SK-N-MC (cell line): ENCODE measurements around the gene LCE7A.

ENCODE experiments used
- DNase-seq: peaks from one replicate; pipeline ENCODE4 v3.0.0-alpha.2; 2011; ENCODE audit warnings: low read depth, low spot score
- H3K27ac ChIP-seq: fragments of 200-600 bp; sonication (generic); 2 replicates; pipeline ENCODE4 v1.5.1; 2016; ENCODE audit warnings: mixed run types
- H3K36me3 ChIP-seq: fragments of 200-600 bp; sonication (generic); 2 replicates; pipeline ENCODE4 v1.6.1; 2017; ENCODE audit warnings: antibody characterized with exemption, low read length, mixed read lengths; ENCODE audit not compliant: insufficient read depth
- H3K4me3 ChIP-seq: fragments of 200-600 bp; sonication (generic); 2 replicates; pipeline ENCODE4 v1.5.1; 2016
- H3K9ac ChIP-seq: fragments of 200-600 bp; sonication (generic); 2 replicates; pipeline ENCODE4 v1.8.0; 2017; ENCODE audit warnings: mixed run types, mixed read lengths; ENCODE audit not compliant: insufficient read length
- H3K9me3 ChIP-seq: fragments of 200-600 bp; sonication (generic); 2 replicates; pipeline ENCODE4 v1.6.1; 2017; ENCODE audit warnings: low read depth, mild to moderate bottlenecking, antibody characterized with exemption, low read length, moderate library complexity, mixed read lengths
- EZH2 ChIP-seq: fragments of 200-600 bp; sonication (generic); IDR thresholded peaks from one replicate; pipeline ENCODE4 v1.6.1; 2017; ENCODE audit warnings: antibody characterized with exemption
- FOXP2 ChIP-seq: optimal IDR thresholded peaks from 2 replicates; pipeline ENCODE3; 2011; ENCODE audit warnings: mild to moderate bottlenecking, moderate library complexity; ENCODE audit not compliant: insufficient read depth; ENCODE audit errors: extremely low read length, control extremely low read depth
- POLR2AphosphoS5 ChIP-seq: IDR thresholded peaks from 2 replicates; pipeline ENCODE4 v1.6.1; 2012; ENCODE audit warnings: mild to moderate bottlenecking, low read depth, low read length, borderline replicate concordance

Gene LCE7A

DNA sequence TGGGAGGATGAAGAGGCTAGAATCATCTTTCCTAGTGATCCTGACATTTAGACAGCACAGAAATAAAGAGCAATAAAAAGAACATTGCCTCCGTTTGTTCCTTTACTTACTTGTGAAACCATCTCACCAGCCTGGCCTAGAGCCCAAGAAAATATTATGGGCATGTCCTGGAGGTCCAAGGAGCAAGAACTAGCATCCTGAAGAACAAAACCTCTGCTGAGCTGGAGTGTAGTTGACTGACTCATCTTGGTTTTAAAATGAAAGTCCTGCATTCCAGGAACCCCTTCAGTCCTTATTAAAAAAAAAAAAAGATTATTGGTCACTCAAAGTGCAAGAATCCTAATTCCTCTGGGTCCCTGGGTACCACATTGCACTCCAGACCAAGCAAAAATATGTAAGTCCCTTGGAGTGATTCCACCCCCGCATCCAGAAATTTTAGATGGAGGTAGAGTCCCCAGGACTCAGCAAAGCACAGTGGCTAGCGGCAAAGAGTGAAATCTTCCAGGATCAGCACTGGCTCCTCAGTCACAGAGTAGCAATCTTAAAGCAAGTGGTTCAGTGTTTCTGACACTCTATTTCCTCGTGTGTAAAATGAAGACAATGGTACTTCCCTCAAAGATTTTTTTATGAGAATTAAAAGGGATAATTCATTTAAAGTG lies 25.3 kb downstream of the LCE7A start:
- H3K9ac ChIP-seq = no peak overlapping the region
- TF ChIP-seq POLR2AphosphoS5 (no peak), FOXP2 (no peak), EZH2 (no peak)
- no peak for DNase-seq
- no peak overlapping the region for H3K27ac ChIP-seq
- H3K4me3 ChIP-seq = no peak overlapping the region
- no peaks in the 10 kb centered on the region for H3K9me3 ChIP-seq
- no peaks in the 10 kb centered on the region for H3K36me3 ChIP-seq

- DNase-seq = no peak
- Histone ChIP-seq H3K27ac (no peak overlapping the region), H3K9me3 (no peaks in the 10 kb centered on the region), H3K9ac (no peak overlapping the region), H3K4me3 (no peak overlapping the region), H3K36me3 (no peaks in the 10 kb centered on the region)
- TF ChIP-seq EZH2 (no peak), POLR2AphosphoS5 (no peak), FOXP2 (no peak)
Measured at GRCh38 chr1:152886085-152886484, 26.3 kb downstream of the LCE7A start.

- no peak overlapping the region for H3K4me3 ChIP-seq
- no peak overlapping the region for H3K27ac ChIP-seq
- TF ChIP-seq FOXP2 (no peak), POLR2AphosphoS5 (no peak), EZH2 (no peak)
- no peaks in the 10 kb centered on the region for H3K9me3 ChIP-seq
- no peak for DNase-seq
- H3K36me3 ChIP-seq = no peaks in the 10 kb centered on the region
- no peak overlapping the region for H3K9ac ChIP-seq
Measured at GRCh38 chr1:152886758-152887409, 27.1 kb downstream of the LCE7A start.

- no peaks in the 10 kb centered on the region for H3K9me3 ChIP-seq
- DNase-seq = no peak
- TF ChIP-seq POLR2AphosphoS5 (no peak), FOXP2 (no peak), EZH2 (no peak)
- H3K4me3 ChIP-seq = no peak overlapping the region
- no peaks in the 10 kb centered on the region for H3K36me3 ChIP-seq
- no peak overlapping the region for H3K27ac ChIP-seq
- no peak overlapping the region for H3K9ac ChIP-seq
Measured at GRCh38 chr1:152888126-152888525, 28.3 kb downstream of the LCE7A start.

DNA sequence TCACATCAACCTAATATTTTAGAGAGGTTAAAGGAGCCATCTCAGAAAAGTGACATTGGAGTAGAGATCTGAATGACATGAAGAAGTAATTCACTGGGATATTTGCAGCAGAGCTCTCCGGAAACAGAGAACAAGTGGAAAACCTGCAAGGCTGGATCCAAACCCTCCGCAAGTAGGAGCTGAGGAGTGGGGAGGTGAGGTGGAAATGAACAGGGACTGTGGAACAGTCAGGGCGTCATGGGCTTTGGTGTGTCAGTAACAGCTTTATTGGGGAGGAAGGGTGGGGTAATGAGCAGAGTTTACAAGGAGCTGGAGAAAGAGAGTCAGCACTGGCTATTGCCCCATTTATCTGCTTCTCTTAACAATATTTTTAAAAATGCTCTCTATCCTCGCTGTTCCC lies 39.2 kb downstream of the LCE7A start:
- DNase-seq = no peak
- no peaks in the 10 kb centered on the region for H3K36me3 ChIP-seq
- no peak for TF ChIP-seq FOXP2
- TF ChIP-seq POLR2AphosphoS5 = no peak
- TF ChIP-seq EZH2 = no peak
- no peak overlapping the region for H3K9ac ChIP-seq
- no peak overlapping the region for H3K4me3 ChIP-seq
- no peaks in the 10 kb centered on the region for H3K9me3 ChIP-seq
- H3K27ac ChIP-seq = no peak overlapping the region

DNA sequence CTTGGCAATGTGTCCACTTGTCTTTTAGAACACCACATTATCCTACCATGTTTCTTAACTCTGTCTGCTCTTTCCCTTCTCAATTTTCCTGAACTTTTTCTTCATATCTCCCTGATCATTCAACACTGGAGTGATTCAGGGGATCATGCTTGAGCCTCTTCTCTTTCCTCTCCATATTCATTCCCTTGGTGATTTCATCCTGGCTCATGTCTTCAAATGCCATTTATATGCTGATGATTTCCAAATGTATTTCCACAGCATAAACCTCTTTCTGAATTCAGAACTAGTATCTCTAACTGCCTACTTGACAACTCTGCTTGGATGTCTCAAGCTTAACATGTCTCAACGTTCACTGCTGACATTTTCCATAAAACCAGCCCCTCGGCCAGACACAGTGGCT lies 40.1 kb downstream of the LCE7A start:
- no peak for DNase-seq
- TF ChIP-seq POLR2AphosphoS5 = no peak
- TF ChIP-seq EZH2 = no peak
- TF ChIP-seq FOXP2 = no peak
- no peak overlapping the region for H3K27ac ChIP-seq

GRCh38 chr1:152901631-152902030 lies 41.8 kb downstream of the LCE7A start:
- no peaks in the 10 kb centered on the region for H3K36me3 ChIP-seq
- H3K4me3 ChIP-seq = no peak overlapping the region
- no peak overlapping the region for H3K27ac ChIP-seq
- no peaks in the 10 kb centered on the region for H3K9me3 ChIP-seq
- H3K9ac ChIP-seq = no peak overlapping the region
- TF ChIP-seq EZH2 = no peak
- DNase-seq = no peak

More for the DNA sequence above, 40.1 kb downstream of the LCE7A start:
- Histone ChIP-seq H3K9ac (no peak overlapping the region), H3K36me3 (no peaks in the 10 kb centered on the region), H3K4me3 (no peak overlapping the region), H3K9me3 (no peaks in the 10 kb centered on the region)

- TF ChIP-seq EZH2 = no peak
- no peak for TF ChIP-seq POLR2AphosphoS5
- TF ChIP-seq FOXP2 = no peak
- DNase-seq = no peak
- H3K9me3 ChIP-seq = no peaks in the 10 kb centered on the region
Measured at GRCh38 chr1:152902636-152903035, 42.8 kb downstream of the LCE7A start.

More at GRCh38 chr1:152902636-152903035, 42.8 kb downstream of the LCE7A start:
- H3K27ac ChIP-seq = no peak overlapping the region
- no peak overlapping the region for H3K4me3 ChIP-seq
- H3K9ac ChIP-seq = no peak overlapping the region
- no peaks in the 10 kb centered on the region for H3K36me3 ChIP-seq
